WERI-Rb-1 (cell line): Measurements from ENCODE around the gene COL1A1.

ENCODE experiments used
- DNase-seq: peaks from one replicate; pipeline ENCODE4 v3.0.0-alpha.2; 2020
- H3K27ac ChIP-seq: fragments of 250-450 bp; sonication (Bioruptor Pico); 2 replicates; pipeline ENCODE4 v1.5.1; 2020; ENCODE audit warnings: mild to moderate bottlenecking, moderate library complexity
- H3K27me3 ChIP-seq: fragments of 250-450 bp; sonication (Bioruptor Pico); 2 replicates; pipeline ENCODE4 v1.5.1; 2021; ENCODE audit warnings: mild to moderate bottlenecking, low read depth, moderate library complexity; ENCODE audit not compliant: insufficient read depth, severe bottlenecking
- H3K36me3 ChIP-seq: fragments of 250-450 bp; sonication (Bioruptor Pico); 2 replicates; pipeline ENCODE4 v1.5.1; 2020; ENCODE audit warnings: mild to moderate bottlenecking, moderate library complexity
- H3K4me3 ChIP-seq: 2 replicates; pipeline ENCODE4 v1.5.1; 2011; ENCODE audit warnings: low read depth, mild to moderate bottlenecking, control low read depth, low read length
- H3K9me3 ChIP-seq: fragments of 250-450 bp; sonication (Bioruptor Pico); 2 replicates; pipeline ENCODE4 v1.5.1; 2021; ENCODE audit warnings: mild to moderate bottlenecking, moderate library complexity; ENCODE audit not compliant: severe bottlenecking
- CTCF ChIP-seq: IDR thresholded peaks from 2 replicates; pipeline ENCODE4 v1.5.1; 2011; ENCODE audit warnings: low read depth, mild to moderate bottlenecking, control low read depth, inconsistent platforms, low read length

Gene COL1A1

GRCh38 chr17:50167371-50167770, 34.1 kb downstream of the COL1A1 start:
- no peak overlapping the region for H3K4me3 ChIP-seq
- H3K27me3 ChIP-seq: no peaks in the 10 kb centered on the region
- H3K9me3 ChIP-seq: no peaks in the 10 kb centered on the region
- no peak overlapping the region for H3K27ac ChIP-seq
- TF ChIP-seq CTCF: no peak
- DNase-seq: no peak
- H3K36me3 ChIP-seq: no peaks in the 10 kb centered on the region

- Histone ChIP-seq H3K36me3 (no peaks in the 10 kb centered on the region), H3K27me3 (no peaks in the 10 kb centered on the region), H3K4me3 (no peak overlapping the region), H3K27ac (no peak overlapping the region), H3K9me3 (no peaks in the 10 kb centered on the region)
- no peak for TF ChIP-seq CTCF
- no peak for DNase-seq
Observed at GRCh38 chr17:50166518-50167181, 34.8 kb downstream of the COL1A1 start.

GRCh38 chr17:50165867-50166517, 35.4 kb downstream of the COL1A1 start, which contains the start of gene SGCA:
TSS of gene SGCA (plus strand) at chr17:50166005. CDS start at chr17:50166041, 36 bp downstream.
- no peak for DNase-seq
- Histone ChIP-seq H3K27ac (no peak within 1 kb of the TSS), H3K9me3 (no peaks in the 10 kb centered on the region), H3K27me3 (no peaks in the 10 kb centered on the region), H3K36me3 (no peaks in the 10 kb centered on the region), H3K4me3 (no peak within 1 kb of the TSS)
- TF ChIP-seq CTCF: no peak

DNA sequence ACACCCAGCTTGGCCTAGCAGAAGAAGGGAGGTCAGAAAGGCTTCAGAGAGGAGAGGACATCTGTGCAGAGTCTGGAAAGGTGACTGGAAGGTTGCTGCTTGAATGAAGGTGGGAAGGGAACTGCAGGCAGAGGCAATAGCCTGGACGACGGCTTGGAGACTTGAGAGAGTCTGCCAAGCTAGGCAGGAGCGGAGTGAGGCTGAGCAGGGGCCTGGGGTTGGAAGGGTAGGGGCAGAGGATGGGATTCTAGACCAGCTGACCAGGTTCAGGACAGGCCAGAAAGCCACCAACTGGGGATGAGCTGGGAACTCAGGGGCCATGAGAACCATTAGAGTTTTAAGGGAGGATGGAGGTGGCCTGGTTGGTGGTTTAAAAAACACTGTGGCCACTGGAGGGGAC, 36.0 kb downstream of the COL1A1 start:
- Histone ChIP-seq H3K36me3 (no peaks in the 10 kb centered on the region), H3K27me3 (no peaks in the 10 kb centered on the region), H3K9me3 (no peaks in the 10 kb centered on the region), H3K4me3 (no peak overlapping the region), H3K27ac (no peak overlapping the region)
- TF ChIP-seq CTCF: no peak
- DNase-seq: no peak

DNA sequence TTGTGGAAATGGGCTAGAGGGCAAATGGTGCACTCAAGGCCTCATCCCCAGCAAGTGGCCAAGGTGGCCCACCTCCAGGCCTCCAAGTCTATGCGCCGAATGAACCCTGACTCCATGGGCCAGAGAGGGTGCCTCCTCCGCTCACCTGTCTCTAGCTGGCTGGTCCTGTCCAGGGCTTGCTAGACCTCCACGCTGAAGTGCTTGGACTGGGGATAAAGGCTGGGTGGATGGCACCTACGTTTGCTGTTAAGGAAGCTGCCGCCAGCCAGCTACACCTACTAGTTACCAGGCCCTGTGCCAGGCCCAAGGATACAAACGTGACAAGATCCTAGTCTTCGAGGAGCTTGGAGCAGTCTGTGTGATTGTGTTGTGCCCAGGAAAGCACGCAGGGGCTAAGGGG, 36.4 kb downstream of the COL1A1 start:
- DNase-seq: no peak
- Histone ChIP-seq H3K4me3 (no peak overlapping the region), H3K36me3 (no peaks in the 10 kb centered on the region), H3K9me3 (no peaks in the 10 kb centered on the region), H3K27me3 (no peaks in the 10 kb centered on the region), H3K27ac (no peak overlapping the region)
- TF ChIP-seq CTCF: no peak

GRCh38 chr17:50164697-50164988, 36.8 kb downstream of the COL1A1 start:
- Histone ChIP-seq H3K27ac (no peak overlapping the region), H3K4me3 (no peak overlapping the region), H3K36me3 (no peaks in the 10 kb centered on the region), H3K9me3 (no peaks in the 10 kb centered on the region), H3K27me3 (no peaks in the 10 kb centered on the region)
- TF ChIP-seq CTCF: no peak
- DNase-seq: no peak
